GM19455 (cell line): ENCODE results near the gene MYH6.
"Not testable (repeated sequence)": the region's sequence is repeated elsewhere in the genome, so short reads cannot be mapped to it uniquely, and the experiment has no call there.

Source experiments
- ATAC-seq: cut with Tn5 transposase; IDR thresholded peaks from one replicate; pipeline ENCODE4 v1.9.1; 2021; ENCODE audit not compliant: unreplicated experiment

The MYH6 gene

GRCh38 chr14:23436327-23437132 lies 28.5 kb upstream of the MYH6 start:
- no peak for ATAC-seq

GRCh38 chr14:23435543-23436326 lies 27.7 kb upstream of the MYH6 start, which contains the start of gene MYH7:
Gene MYH7, minus strand, starts transcription at chr14:23435660. Its CDS starts 1,928 bp downstream, at chr14:23433732.
- ATAC-seq: no peak

GRCh38 chr14:23434488-23435222 lies 26.6 kb upstream of the MYH6 start:
- no peak for ATAC-seq

- ATAC-seq: no peak
Observed at GRCh38 chr14:23433457-23433856, 25.4 kb upstream of the MYH6 start.

- ATAC-seq: no peak
Observed at GRCh38 chr14:23432946-23433345, 24.9 kb upstream of the MYH6 start.

GRCh38 chr14:23432102-23432925 lies 24.2 kb upstream of the MYH6 start:
- ATAC-seq: no peak

- no peak for ATAC-seq
Observed at GRCh38 chr14:23431486-23431885, 23.4 kb upstream of the MYH6 start.

GRCh38 chr14:23430723-23431085 lies 22.6 kb upstream of the MYH6 start:
- no peak for ATAC-seq

GRCh38 chr14:23430016-23430722 lies 22.1 kb upstream of the MYH6 start:
- ATAC-seq: no peak

- no peak for ATAC-seq
Observed at GRCh38 chr14:23428686-23429495, 20.8 kb upstream of the MYH6 start.

- ATAC-seq: not testable (repeated sequence)
Observed at GRCh38 chr14:23425798-23426197, 17.7 kb upstream of the MYH6 start.

GRCh38 chr14:23425169-23425568 lies 17.1 kb upstream of the MYH6 start:
- no peak for ATAC-seq

- ATAC-seq: no peak
Observed at GRCh38 chr14:23423657-23424056, 15.6 kb upstream of the MYH6 start.

- ATAC-seq: no peak
Observed at GRCh38 chr14:23421594-23421993, 13.5 kb upstream of the MYH6 start.

GRCh38 chr14:23419646-23420045 lies 11.6 kb upstream of the MYH6 start:
- ATAC-seq: not testable (repeated sequence)

GRCh38 chr14:23418021-23418420 lies 9.9 kb upstream of the MYH6 start:
- ATAC-seq: no peak

- ATAC-seq: not testable (repeated sequence)
Observed at GRCh38 chr14:23417269-23417668, 9.2 kb upstream of the MYH6 start.

GRCh38 chr14:23416801-23417200 lies 8.7 kb upstream of the MYH6 start:
- no peak for ATAC-seq
